ENCODE measurements around the gene PDGFRA. TPM values are rescaled to one million over a fixed set of nuclear protein-coding genes. Genes with fewer than 3 reads are reported as not detected.

The PDGFRA gene
- 51.5 TPM for total RNA-seq

- DNase-seq (ENCODE audit: low spot score), result peak; percentile 56
These were observed at the start of gene PDGFRA for GRCh38 chr4:54228961-54229501. Gene PDGFRA (plus strand): TSS chr4:54229293. CDS start chr4:54258769, 29,476 bp downstream.

GRCh38 chr4:54184581-54184980, 44.5 kb upstream of the PDGFRA start:
- DNase-seq (ENCODE audit: low spot score), result no peak

- DNase-seq (ENCODE audit: low spot score), result no peak
These were observed 43.9 kb upstream of the PDGFRA start for GRCh38 chr4:54185044-54185780.

GRCh38 chr4:54185866-54186265, 43.2 kb upstream of the PDGFRA start:
- DNase-seq (ENCODE audit: low spot score), result no peak

- DNase-seq (ENCODE audit: low spot score), result no peak
These were observed 42.7 kb upstream of the PDGFRA start for GRCh38 chr4:54186371-54186770.

GRCh38 chr4:54187148-54187547, 41.9 kb upstream of the PDGFRA start:
- peak; percentile 22 for DNase-seq (ENCODE audit: low spot score)

- no peak for DNase-seq (ENCODE audit: low spot score)
These were observed 40.0 kb upstream of the PDGFRA start for GRCh38 chr4:54189140-54189539.

GRCh38 chr4:54192811-54193210, 36.3 kb upstream of the PDGFRA start:
- no peak for DNase-seq (ENCODE audit: low spot score)

- DNase-seq (ENCODE audit: low spot score), result no peak
These were observed 31.2 kb upstream of the PDGFRA start for GRCh38 chr4:54197926-54198325.

- no peak for DNase-seq (ENCODE audit: low spot score)
These were observed 29.2 kb upstream of the PDGFRA start for GRCh38 chr4:54199919-54200318.

GRCh38 chr4:54209617-54210016, 19.5 kb upstream of the PDGFRA start:
- DNase-seq (ENCODE audit: low spot score), result no peak

GRCh38 chr4:54213001-54213400, 16.1 kb upstream of the PDGFRA start:
- DNase-seq (ENCODE audit: low spot score), result no peak

GRCh38 chr4:54213761-54214160, 15.3 kb upstream of the PDGFRA start:
- DNase-seq (ENCODE audit: low spot score), result no peak

GRCh38 chr4:54215379-54216077, 13.6 kb upstream of the PDGFRA start:
- no peak for DNase-seq (ENCODE audit: low spot score)

GRCh38 chr4:54217642-54218495, 11.2 kb upstream of the PDGFRA start:
- peak; percentile 78 for DNase-seq (ENCODE audit: low spot score)

GRCh38 chr4:54218736-54219135, 10.4 kb upstream of the PDGFRA start:
- no peak for DNase-seq (ENCODE audit: low spot score)

- no peak for DNase-seq (ENCODE audit: low spot score)
These were observed 4.0 kb upstream of the PDGFRA start for GRCh38 chr4:54224996-54225597.

- no peak for DNase-seq (ENCODE audit: low spot score)
These were observed 3.3 kb upstream of the PDGFRA start for GRCh38 chr4:54225598-54226403.

GRCh38 chr4:54226404-54227255, 2.5 kb upstream of the PDGFRA start:
- peak; percentile 54 for DNase-seq (ENCODE audit: low spot score)
